ENCODE data around the gene ADAR. TPM values are rescaled to one million over a fixed set of nuclear protein-coding genes. Genes with fewer than 3 reads are reported as not detected.

ADAR gene
- total RNA-seq, 1 experiment from 2014 or later: 168 TPM

DNA sequence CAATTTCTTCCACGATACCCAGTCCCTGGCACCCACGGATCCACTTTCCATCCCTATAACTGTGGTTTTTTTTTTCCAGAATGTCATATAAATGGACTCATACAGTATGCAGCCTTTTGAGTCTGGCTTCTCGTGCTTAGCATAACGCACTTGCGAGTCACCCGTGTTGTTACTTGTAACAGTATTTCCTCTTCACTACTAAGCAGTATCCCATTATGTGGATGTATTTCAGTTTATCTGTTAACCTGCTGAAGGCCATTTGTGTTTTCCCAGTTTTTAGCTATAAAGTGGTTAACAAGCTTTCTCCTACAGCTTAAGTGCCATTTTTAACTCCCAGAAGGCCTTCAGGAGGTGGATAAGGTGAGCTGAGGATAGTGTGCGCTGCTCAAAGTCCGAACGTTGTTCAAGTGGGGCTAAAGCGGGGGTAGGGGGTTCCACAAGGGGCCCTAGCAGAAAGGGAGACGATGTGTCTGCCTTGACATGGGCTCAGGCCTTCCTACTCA, 829 bp downstream of the ADAR start:
- Mint-ChIP-seq H3K27ac (ENCODE audit: low read depth, unreplicated experiment) (peak overlapping the region; percentile 92), H3K4me1 (ENCODE audit: insufficient read depth, unreplicated experiment) (peaks cover 42% of the 10 kb centered on the region), H3K9me3 (ENCODE audit: unreplicated experiment) (no peaks in the 10 kb centered on the region), H3K27me3 (ENCODE audit: insufficient read depth, unreplicated experiment) (no peaks in the 10 kb centered on the region), H3K36me3 (ENCODE audit: insufficient read depth, unreplicated experiment) (peaks cover 30% of the 10 kb centered on the region), H3K4me3 (ENCODE audit: unreplicated experiment) (peak overlapping the region; percentile 96)
- BruUV-seq (replicated peaks): TSS peak; percentile 72
- intact Hi-C loops (cut with micrococcal nuclease): no loop called here
- ChIA-PET CTCF (interaction anchor here (0.7 to 1.3 kb wide), 6 partner anchors 9 to 275 kb away, joined by 3 to 9 read pairs (median 5); no protein-coding TSS in a partner anchor), POLR2A (interaction anchor here (0.6 to 8.6 kb wide), 16 partner anchors 8 to 484 kb away, joined by 3 to 161 read pairs (median 6); partner anchors contain the start of genes CHRNB2, PMVK and SHC1)
- TF ChIP-seq, protein P1, sequence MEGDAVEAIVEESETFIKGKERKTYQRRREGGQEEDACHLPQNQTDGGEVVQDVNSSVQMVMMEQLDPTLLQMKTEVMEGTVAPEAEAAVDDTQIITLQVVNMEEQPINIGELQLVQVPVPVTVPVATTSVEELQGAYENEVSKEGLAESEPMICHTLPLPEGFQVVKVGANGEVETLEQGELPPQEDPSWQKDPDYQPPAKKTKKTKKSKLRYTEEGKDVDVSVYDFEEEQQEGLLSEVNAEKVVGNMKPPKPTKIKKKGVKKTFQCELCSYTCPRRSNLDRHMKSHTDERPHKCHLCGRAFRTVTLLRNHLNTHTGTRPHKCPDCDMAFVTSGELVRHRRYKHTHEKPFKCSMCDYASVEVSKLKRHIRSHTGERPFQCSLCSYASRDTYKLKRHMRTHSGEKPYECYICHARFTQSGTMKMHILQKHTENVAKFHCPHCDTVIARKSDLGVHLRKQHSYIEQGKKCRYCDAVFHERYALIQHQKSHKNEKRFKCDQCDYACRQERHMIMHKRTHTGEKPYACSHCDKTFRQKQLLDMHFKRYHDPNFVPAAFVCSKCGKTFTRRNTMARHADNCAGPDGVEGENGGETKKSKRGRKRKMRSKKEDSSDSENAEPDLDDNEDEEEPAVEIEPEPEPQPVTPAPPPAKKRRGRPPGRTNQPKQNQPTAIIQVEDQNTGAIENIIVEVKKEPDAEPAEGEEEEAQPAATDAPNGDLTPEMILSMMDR (IDR thresholded peaks at IDR 0.05; ENCODE audit: unreplicated experiment): no peak
- DNase-seq (ENCODE audit: unreplicated experiment): peak; percentile 42

DNA sequence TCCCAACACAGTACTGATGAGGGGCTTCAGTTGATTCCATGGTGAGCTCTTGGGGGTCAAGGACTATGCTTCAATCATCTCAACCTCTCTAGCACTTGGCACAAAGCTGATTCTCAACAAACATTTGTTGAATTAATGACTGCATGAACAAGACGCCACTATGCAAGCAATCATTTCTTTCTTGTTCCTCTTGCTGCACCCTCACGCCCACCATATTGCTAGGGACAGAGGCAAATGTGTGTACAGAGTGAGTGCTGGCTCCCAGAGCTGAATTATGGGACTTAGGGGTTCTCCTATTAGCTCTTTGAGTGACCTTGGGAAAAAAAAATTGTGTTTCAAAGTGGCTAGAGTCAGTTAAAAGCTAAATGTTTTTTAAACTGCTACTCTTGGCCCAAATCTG, 2.5 kb downstream of the ADAR start:
- H3K27ac Mint-ChIP-seq (ENCODE audit: low read depth, unreplicated experiment): peak overlapping the region; percentile 47
- POLR2A ChIA-PET: interaction anchor here (0.8 to 8.6 kb wide), 9 partner anchors 10 to 332 kb away, joined by 3 to 161 read pairs (median 4); no protein-coding TSS in a partner anchor
- intact Hi-C loops (cut with micrococcal nuclease): no loop called here
- TF ChIP-seq, protein P1 (IDR thresholded peaks at IDR 0.05; ENCODE audit: unreplicated experiment): no peak
- peaks cover 42% of the 10 kb centered on the region for H3K4me1 Mint-ChIP-seq (ENCODE audit: insufficient read depth, unreplicated experiment)
- no peaks in the 10 kb centered on the region for H3K9me3 Mint-ChIP-seq (ENCODE audit: unreplicated experiment)
- no peaks in the 10 kb centered on the region for H3K27me3 Mint-ChIP-seq (ENCODE audit: insufficient read depth, unreplicated experiment)
- H3K4me3 Mint-ChIP-seq (ENCODE audit: unreplicated experiment): no peak overlapping the region
- no peak for DNase-seq (ENCODE audit: unreplicated experiment)
- CTCF ChIA-PET: interaction anchor here (0.5 to 1.8 kb wide), 8 partner anchors 10 to 1110 kb away, joined by 3 to 13 read pairs (median 3); no protein-coding TSS in a partner anchor
- no TSS peak for BruUV-seq (replicated peaks)
- H3K36me3 Mint-ChIP-seq (ENCODE audit: insufficient read depth, unreplicated experiment): peaks cover 46% of the 10 kb centered on the region

DNA sequence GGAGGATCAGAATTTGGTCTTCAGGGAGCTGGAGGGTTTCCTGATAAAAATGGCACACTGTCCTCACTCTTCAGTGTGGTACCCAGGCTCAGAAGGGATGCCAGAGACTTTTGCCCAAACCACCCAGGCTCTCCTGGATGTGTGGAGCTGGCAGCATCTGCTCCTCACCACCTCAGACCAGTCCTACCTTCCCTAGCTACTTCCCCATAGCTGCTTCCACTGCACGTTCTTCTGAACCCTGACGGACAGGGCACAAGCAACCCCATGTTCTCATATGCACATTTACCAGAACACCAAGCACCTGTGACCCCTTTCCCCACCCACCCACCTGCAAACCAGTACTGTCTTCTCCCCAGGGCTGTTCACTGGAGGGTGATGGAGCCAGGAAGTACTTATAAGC, 4.7 kb downstream of the ADAR start:
- DNase-seq (ENCODE audit: unreplicated experiment): no peak
- Mint-ChIP-seq H3K4me3 (ENCODE audit: unreplicated experiment) (no peak overlapping the region), H3K27ac (ENCODE audit: low read depth, unreplicated experiment) (no peak overlapping the region), H3K36me3 (ENCODE audit: insufficient read depth, unreplicated experiment) (peaks cover 62% of the 10 kb centered on the region), H3K4me1 (ENCODE audit: insufficient read depth, unreplicated experiment) (peaks cover 34% of the 10 kb centered on the region), H3K9me3 (ENCODE audit: unreplicated experiment) (no peaks in the 10 kb centered on the region), H3K27me3 (ENCODE audit: insufficient read depth, unreplicated experiment) (no peaks in the 10 kb centered on the region)
- ChIA-PET POLR2A (interaction anchor here (1.1 kb wide), 1 partner anchor 53 kb away, joined by 3 read pairs; no protein-coding TSS in a partner anchor), CTCF (interaction anchor here (1.0 to 1.3 kb wide), 2 partner anchors 44 to 66 kb away, joined by 3 read pairs; no protein-coding TSS in a partner anchor)
- BruUV-seq (replicated peaks): no TSS peak
- TF ChIP-seq, protein P1 (IDR thresholded peaks at IDR 0.05; ENCODE audit: unreplicated experiment): no peak
- intact Hi-C loops (cut with micrococcal nuclease): no loop called here

DNA sequence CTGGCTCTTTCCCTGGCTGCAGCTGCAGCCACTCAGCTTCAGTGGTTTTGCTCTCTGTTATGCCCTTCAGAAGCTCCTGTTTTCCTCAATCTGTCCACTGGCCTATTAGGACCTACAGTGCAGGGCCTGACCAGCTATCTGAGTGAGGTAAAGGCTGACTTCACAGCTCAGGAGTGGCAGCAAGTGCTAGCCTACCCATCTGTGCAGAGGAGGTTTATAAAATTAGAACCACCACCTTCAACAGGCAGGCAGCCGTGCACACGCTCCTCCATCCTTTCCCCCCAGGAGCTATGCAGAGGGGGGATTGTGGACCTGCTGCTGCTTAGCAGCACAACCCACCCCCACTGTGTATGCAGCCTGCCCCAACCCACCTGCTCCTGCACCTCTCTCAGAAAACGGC, 8.3 kb downstream of the ADAR start:
- CTCF ChIA-PET: interaction anchor here (0.6 to 2.0 kb wide), 3 partner anchors 9 to 70 kb away, joined by 3 to 6 read pairs (median 5); no protein-coding TSS in a partner anchor
- intact Hi-C loops (cut with micrococcal nuclease): no loop called here

More for the DNA sequence above, 8.3 kb downstream of the ADAR start:
- Mint-ChIP-seq H3K4me3 (ENCODE audit: unreplicated experiment) (no peak overlapping the region), H3K36me3 (ENCODE audit: insufficient read depth, unreplicated experiment) (peaks cover 85% of the 10 kb centered on the region), H3K4me1 (ENCODE audit: insufficient read depth, unreplicated experiment) (peaks cover 12% of the 10 kb centered on the region), H3K27ac (ENCODE audit: low read depth, unreplicated experiment) (peak overlapping the region; percentile 21), H3K9me3 (ENCODE audit: unreplicated experiment) (no peaks in the 10 kb centered on the region), H3K27me3 (ENCODE audit: insufficient read depth, unreplicated experiment) (no peaks in the 10 kb centered on the region)
- TF ChIP-seq, protein P1 (IDR thresholded peaks at IDR 0.05; ENCODE audit: unreplicated experiment): no peak
- DNase-seq (ENCODE audit: unreplicated experiment): no peak
- no TSS peak for BruUV-seq (replicated peaks)
- POLR2A ChIA-PET: interaction anchor here (0.8 to 1.6 kb wide), 4 partner anchors 8 to 19 kb away, joined by 3 to 6 read pairs (median 3); no protein-coding TSS in a partner anchor

All from MCF 10A (cell line).